Amniotic epithelial cell (primary cell): ENCODE data around the gene DAB2.
"Not testable (repeated sequence)": the region's sequence is repeated elsewhere in the genome, so short reads cannot be mapped to it uniquely, and the experiment has no call there.

ENCODE experiments used
- DNase-seq: peaks from one replicate; pipeline ENCODE4 v3.0.0-alpha.2; 2010; ENCODE audit warnings: low read depth

The DAB2 gene

DNA sequence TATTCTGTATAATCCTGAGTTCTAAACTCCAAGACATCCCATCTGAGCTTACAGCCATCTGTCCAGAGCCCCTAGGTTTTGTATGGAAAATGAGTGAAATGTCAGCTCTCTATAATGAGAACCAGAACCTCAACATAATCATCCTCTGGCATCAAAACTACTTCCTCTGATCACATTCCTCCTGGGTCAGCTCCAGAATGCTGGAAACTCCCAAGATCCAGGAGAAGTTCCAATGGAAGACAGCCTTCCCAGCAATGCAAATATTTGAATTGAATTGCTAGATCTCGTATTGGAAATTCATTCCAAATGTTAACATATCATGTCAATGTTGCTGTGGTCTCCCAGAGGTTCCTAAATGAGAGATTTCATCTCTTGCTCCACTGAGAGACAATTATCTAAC is 84.3 kb downstream of the DAB2 start:
- no peak for DNase-seq

DNA sequence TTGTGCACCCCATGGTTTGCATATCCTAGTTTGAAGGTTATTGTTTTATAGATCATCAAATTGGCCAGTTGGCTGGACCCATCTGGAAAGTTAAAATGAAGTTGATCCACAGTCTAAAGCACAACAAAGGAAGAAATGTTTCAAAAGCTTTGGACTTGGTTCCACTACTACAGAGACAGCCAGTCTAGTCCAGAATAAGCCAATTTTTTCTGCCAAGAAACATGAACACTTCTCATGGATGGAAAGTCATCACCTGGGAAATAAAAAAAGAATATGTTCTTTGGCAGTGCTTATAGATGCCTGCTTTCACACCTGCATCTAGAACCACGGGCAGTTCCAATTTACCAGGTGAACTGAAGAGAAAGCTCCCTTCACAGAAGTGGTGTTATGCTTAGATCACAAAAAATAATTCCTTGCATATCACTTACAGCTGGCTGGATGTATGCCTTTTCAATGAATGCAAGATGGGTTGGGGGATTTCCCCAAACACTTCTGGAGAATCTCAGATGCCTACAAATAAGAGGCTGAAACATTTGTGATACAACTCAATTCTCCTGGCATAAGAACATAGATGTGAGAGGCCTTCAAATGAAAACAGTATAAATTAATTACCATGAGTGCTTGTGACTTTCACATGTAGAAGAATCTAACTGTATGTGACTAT is 87.4 kb downstream of the DAB2 start:
- no peak for DNase-seq

GRCh38 chr5:39334296-39334695 is 90.5 kb downstream of the DAB2 start:
- DNase-seq: not testable (repeated sequence)

DNA sequence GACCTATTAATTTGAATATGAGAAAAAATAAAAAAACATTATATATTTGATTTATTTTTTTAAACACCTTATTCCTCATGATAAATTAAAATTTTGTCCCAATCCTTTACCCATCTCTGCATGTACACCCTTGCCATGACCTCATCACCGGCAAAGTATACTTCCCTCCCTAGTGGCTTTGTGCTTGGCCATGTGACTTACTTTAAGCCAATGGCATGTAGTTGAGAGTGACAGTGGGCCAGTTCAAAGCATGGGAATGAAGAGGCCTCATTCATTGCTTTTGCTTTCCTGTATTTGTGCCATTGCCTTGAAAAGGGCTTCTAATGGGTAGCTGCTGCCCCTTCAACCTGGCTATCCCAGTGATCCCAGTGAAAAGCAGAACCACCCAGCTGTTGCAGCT is 91.7 kb downstream of the DAB2 start:
- DNase-seq: no peak

DNA sequence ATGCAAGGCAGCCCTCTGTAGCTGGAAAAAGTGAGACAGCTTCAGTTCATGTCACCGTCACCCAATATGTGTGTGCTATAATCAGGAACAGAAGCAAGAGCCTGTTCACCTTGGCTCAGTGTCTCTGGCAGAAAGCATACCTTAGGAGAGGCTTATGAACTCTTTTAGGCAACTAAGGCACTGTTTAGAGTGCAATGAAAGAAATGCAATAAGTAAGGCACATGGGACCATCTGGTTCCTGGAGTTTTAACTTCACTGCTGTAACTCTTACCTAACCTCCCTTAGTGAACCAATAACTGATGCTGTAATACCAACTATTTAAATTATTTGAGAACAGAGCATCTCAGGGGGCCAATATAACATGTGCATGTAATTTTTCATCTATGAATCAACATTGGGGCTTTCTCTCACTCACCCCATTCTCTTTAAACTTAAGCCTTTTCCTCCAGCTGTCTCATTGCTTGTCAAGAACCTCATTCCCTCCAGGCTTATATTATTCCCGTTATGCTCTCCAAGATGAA is 92.9 kb downstream of the DAB2 start:
- no peak for DNase-seq

- DNase-seq: no peak
Observed at GRCh38 chr5:39328731-39329130, 96.0 kb downstream of the DAB2 start.

DNA sequence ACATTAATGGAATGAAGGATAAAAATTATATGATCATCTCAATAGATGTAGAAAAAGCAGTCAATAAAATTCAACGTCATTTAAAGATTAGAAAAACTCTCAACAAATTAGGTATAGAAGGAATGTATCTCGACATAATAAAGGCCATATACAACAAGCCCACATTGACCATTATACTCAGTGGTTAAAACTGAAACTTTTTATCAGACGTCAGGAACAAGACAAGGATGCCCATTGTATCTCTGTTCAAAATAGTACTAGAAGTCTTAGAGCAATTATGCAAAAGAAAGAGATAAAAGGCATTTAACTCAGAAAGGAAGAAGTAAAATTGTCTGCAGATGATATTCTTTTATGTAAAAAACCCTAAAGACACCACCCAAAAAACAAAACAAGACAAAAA is 101.2 kb downstream of the DAB2 start:
- no peak for DNase-seq
